C4-2B (cell line): ENCODE measurements around the gene FTL.

Experiments used
- CTCF ChIP-seq: fragments of 450-650 bp; conservative IDR thresholded peaks from 2 replicates; pipeline ENCODE4 v1.5.1; 2017; ENCODE audit warnings: mild to moderate bottlenecking
- ZFX ChIP-seq: fragments of 450-650 bp; IDR thresholded peaks from 2 replicates; pipeline ENCODE4 v1.6.1; 2017

- no peak for TF ChIP-seq CTCF
- no peak for TF ChIP-seq ZFX
Observed at GRCh38 chr19:48994035-48994386, 28.9 kb downstream of the FTL start.
